ENCODE measurements around the gene GPR141.

GRCh38 chr7:37765872-37766525 is 82.4 kb downstream of the GPR141 start:
- TF ChIP-seq CTCF (IDR thresholded peaks at IDR 0.05; ENCODE audit: extremely low read depth in 1 of 2, insufficient read depth in 1 of 2, low read depth in 1 of 2, low read length in 2 of 2) (no peak), EZH2 (IDR thresholded peaks at IDR 0.05; ENCODE audit: borderline replicate concordance, low read depth, low read length, severe bottlenecking) (no peak), POLR2A (IDR thresholded peaks at IDR 0.05; ENCODE audit: low read depth, low read length) (no peak)
